ENCODE results near the gene HOXA2. TPM values are rescaled to one million over a fixed set of nuclear protein-coding genes. Genes with fewer than 3 reads are reported as not detected.

Gene HOXA2
- total RNA-seq, 4 donors from 2014 or later, result 4.7 to 24.8 (median 8.9) TPM

GRCh38 chr7:27079234-27079975, 23.1 kb downstream of the HOXA2 start:
- Histone ChIP-seq H3K36me3 (no peaks in the 10 kb centered on the region), H3K4me3 (no peak overlapping the region), H3K27ac (no peak overlapping the region), H3K4me1 (no peaks in the 10 kb centered on the region), H3K27me3 (no peaks in the 10 kb centered on the region), H3K9me3 (no peaks in the 10 kb centered on the region)
- TF ChIP-seq CTCF (IDR thresholded peaks at IDR 0.05) (no peak), POLR2A (IDR thresholded peaks at IDR 0.05) (no peak)
- no peak for DNase-seq

GRCh38 chr7:27078616-27079233, 23.8 kb downstream of the HOXA2 start:
- H3K27ac ChIP-seq, result no peak overlapping the region
- no peaks in the 10 kb centered on the region for H3K36me3 ChIP-seq
- H3K27me3 ChIP-seq, result no peaks in the 10 kb centered on the region
- no peaks in the 10 kb centered on the region for H3K9me3 ChIP-seq
- H3K4me1 ChIP-seq, result no peaks in the 10 kb centered on the region
- no peak for DNase-seq
- H3K4me3 ChIP-seq, result no peak overlapping the region
- TF ChIP-seq POLR2A (IDR thresholded peaks at IDR 0.05) (no peak), CTCF (IDR thresholded peaks at IDR 0.05) (no peak)

- Histone ChIP-seq H3K4me1 (no peaks in the 10 kb centered on the region), H3K27me3 (no peaks in the 10 kb centered on the region), H3K36me3 (no peaks in the 10 kb centered on the region), H3K27ac (no peak overlapping the region), H3K9me3 (no peaks in the 10 kb centered on the region), H3K4me3 (no peak overlapping the region)
- DNase-seq, result no peak
- TF ChIP-seq CTCF (IDR thresholded peaks at IDR 0.05) (no peak), POLR2A (IDR thresholded peaks at IDR 0.05) (no peak)
Observed at GRCh38 chr7:27073076-27073475, 29.4 kb downstream of the HOXA2 start.

GRCh38 chr7:27071622-27072390, 30.7 kb downstream of the HOXA2 start:
- TF ChIP-seq POLR2A (IDR thresholded peaks at IDR 0.05) (no peak), CTCF (IDR thresholded peaks at IDR 0.05) (no peak)
- Histone ChIP-seq H3K36me3 (no peaks in the 10 kb centered on the region), H3K9me3 (no peaks in the 10 kb centered on the region), H3K4me3 (no peak overlapping the region), H3K4me1 (no peaks in the 10 kb centered on the region), H3K27me3 (no peaks in the 10 kb centered on the region), H3K27ac (no peak overlapping the region)
- no peak for DNase-seq

GRCh38 chr7:27068259-27068658, 34.2 kb downstream of the HOXA2 start:
- H3K36me3 ChIP-seq, result no peaks in the 10 kb centered on the region
- TF ChIP-seq CTCF (IDR thresholded peaks at IDR 0.05), result no peak
- no peak for TF ChIP-seq POLR2A (IDR thresholded peaks at IDR 0.05)
- no peaks in the 10 kb centered on the region for H3K27me3 ChIP-seq
- H3K4me1 ChIP-seq, result no peaks in the 10 kb centered on the region
- H3K4me3 ChIP-seq, result no peak overlapping the region
- no peaks in the 10 kb centered on the region for H3K9me3 ChIP-seq
- DNase-seq, result no peak
- H3K27ac ChIP-seq, result no peak overlapping the region

Data from Peyer's patch (tissue), 4 donors.